ENCODE data around the gene RBL2. TPM values are rescaled to one million over a fixed set of nuclear protein-coding genes. Genes with fewer than 3 reads are reported as not detected.

RBL2 gene
- total and polyA plus RNA-seq, 2 of the 13 experiments (the other 11 are each of a cell fraction or from before 2014, with no cell fraction given): 41.2 to 60.9 TPM

- TF ChIP-seq ATF2 (CRISPR knock-in tag; IDR thresholded peaks at IDR 0.05) (peak; percentile 65), ARID5B (CRISPR knock-in tag; IDR thresholded peaks at IDR 0.05) (peak; percentile 90), THRA (CRISPR knock-in tag; IDR thresholded peaks at IDR 0.05; ENCODE audit: borderline replicate concordance) (peak; percentile 38; the same call in 1 of the 2 replicates), ATF3 (CRISPR knock-in tag; IDR thresholded peaks at IDR 0.05) (0 out of 2 replicates have a peak, but pooled peaks have one; percentile 13), TCF7 (IDR thresholded peaks at IDR 0.05; ENCODE audit: low read depth) (peak; percentile 36; the same call in 1 of the 2 replicates), FOXO1 (CRISPR knock-in tag; IDR thresholded peaks at IDR 0.05) (peak; percentile 62), ZMYM4 (CRISPR knock-in tag; IDR thresholded peaks at IDR 0.05) (peak; percentile 34; the same call in 1 of the 2 replicates), CEBPG (CRISPR knock-in tag; IDR thresholded peaks at IDR 0.05) (peak; percentile 63), ZNF710 (CRISPR knock-in tag; IDR thresholded peaks at IDR 0.05; ENCODE audit: borderline replicate concordance) (peak; percentile 83), ZBTB7B (CRISPR knock-in tag; IDR thresholded peaks at IDR 0.05) (peak; percentile 60; the same call in 1 of the 2 replicates), NR2F6 (IDR thresholded peaks at IDR 0.05) (peak; percentile 86), NR2F6 (CRISPR knock-in tag; IDR thresholded peaks at IDR 0.05) (peak; percentile 93), HOXA3 (CRISPR knock-in tag; IDR thresholded peaks at IDR 0.05) (peak; percentile 67; the same call in 1 of the 2 replicates), EP300 (IDR thresholded peaks at IDR 0.05; ENCODE audit: low read depth in 2 of 2, low read length in 2 of 2) (peak in 1 of 2 experiments; percentile 67; a peak in 2 of 4 replicates), EP300 (CRISPR knock-in tag; IDR thresholded peaks at IDR 0.05; ENCODE audit: borderline replicate concordance) (peak; percentile 74; the same call in 1 of the 2 replicates), ZNF614 (CRISPR knock-in tag; IDR thresholded peaks at IDR 0.05; ENCODE audit: borderline replicate concordance) (peak; percentile 40; the same call in 1 of the 2 replicates), MED1 (CRISPR knock-in tag; IDR thresholded peaks at IDR 0.05) (peak; percentile 23; the same call in 1 of the 2 replicates), SKI (IDR thresholded peaks at IDR 0.05; ENCODE audit: partially characterized antibody) (peak; percentile 53), RXRA (CRISPR knock-in tag; IDR thresholded peaks at IDR 0.05) (peak; percentile 51; the same call in 1 of the 2 replicates), HNF4A (CRISPR knock-in tag; IDR thresholded peaks at IDR 0.05) (peak; percentile 81)
These were observed 105.8 kb downstream of the RBL2 start (continued) for GRCh38 chr16:53539759-53540718.

All from HepG2 (cell line).